Measurements from ENCODE around the gene ZW10.

DNA sequence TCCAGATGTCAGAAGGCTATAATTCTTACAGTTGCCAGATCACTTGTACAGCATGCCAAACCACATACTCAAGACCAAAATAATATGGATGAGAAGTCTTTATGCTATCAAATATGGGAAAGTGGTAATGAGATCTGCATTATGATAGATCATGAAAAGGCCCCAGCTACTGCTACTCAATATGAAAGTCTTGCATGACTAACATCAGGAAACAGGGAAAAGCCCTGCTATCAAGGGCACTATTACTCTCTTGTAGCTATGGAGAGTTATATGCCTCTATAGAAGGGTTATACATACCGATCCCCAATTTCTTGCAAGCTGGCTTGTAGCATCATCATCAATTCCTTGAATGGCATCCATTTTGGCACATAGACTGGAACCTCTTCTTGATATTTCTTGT is 37.2 kb downstream of the ZW10 start:
- TF ChIP-seq POLR2A (IDR thresholded peaks at IDR 0.05; ENCODE audit: low read length) (no peak), GATA1 (IDR thresholded peaks at IDR 0.05; ENCODE audit: low read depth, low read length) (no peak)

Measured in erythroblast (primary cell).